NCI-H2171 treated with DMSO at 0.1 percent for 48 hours (cell line): ENCODE measurements around the gene PLEKHO2.
"Not testable (repeated sequence)": the region's sequence is repeated elsewhere in the genome, so short reads cannot be mapped to it uniquely, and the experiment has no call there.

Experiments used
- DNase-seq: peaks from one replicate; lab custom pipeline; 2025; lab: John Stamatoyannopoulos, UW

The PLEKHO2 gene, protein sequence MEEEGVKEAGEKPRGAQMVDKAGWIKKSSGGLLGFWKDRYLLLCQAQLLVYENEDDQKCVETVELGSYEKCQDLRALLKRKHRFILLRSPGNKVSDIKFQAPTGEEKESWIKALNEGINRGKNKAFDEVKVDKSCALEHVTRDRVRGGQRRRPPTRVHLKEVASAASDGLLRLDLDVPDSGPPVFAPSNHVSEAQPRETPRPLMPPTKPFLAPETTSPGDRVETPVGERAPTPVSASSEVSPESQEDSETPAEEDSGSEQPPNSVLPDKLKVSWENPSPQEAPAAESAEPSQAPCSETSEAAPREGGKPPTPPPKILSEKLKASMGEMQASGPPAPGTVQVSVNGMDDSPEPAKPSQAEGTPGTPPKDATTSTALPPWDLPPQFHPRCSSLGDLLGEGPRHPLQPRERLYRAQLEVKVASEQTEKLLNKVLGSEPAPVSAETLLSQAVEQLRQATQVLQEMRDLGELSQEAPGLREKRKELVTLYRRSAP

DNA sequence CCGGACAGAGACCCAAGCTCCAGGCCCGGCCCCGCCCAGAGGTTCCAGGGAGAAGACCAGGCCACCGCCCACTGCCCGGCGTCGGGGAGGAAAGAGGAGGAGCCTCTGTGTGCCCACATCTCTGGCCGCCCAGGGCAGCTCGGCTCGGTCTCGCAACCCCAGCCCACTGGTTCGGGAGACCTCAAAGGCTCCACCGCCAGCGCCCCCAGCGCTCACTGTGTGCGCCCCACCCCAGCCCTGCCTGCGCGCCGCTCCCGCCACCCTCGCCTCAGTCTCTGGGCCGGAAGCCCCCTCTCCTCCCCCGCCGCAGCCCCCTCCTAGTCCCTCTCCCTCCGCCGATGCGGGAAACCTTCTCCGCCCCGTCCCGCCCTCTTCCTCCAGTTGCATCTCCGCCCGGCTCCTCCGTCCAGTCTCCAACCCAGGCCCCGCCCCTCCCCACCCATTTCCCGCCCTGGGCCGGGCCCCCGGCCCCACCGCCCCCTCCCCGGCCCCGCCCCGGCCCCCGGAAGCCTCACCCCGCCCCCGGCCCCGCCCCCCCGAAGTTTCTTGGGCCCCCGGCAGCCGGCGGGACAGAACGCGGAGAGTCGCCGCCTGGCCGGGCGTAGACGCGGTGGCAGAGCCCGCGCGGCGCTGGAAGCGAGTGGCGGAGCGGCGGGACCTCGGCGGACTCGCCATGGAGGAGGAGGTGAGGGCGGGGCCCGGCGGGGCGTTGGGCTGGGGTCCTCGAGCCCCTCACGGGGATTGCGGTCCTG is at the start of gene PLEKHO2:
PLEKHO2 (plus strand) TSS at position 572 of the 752 bp plus-strand sequence; CDS start at position 674, 102 bp downstream.
- peak; percentile 88 for DNase-seq

DNA sequence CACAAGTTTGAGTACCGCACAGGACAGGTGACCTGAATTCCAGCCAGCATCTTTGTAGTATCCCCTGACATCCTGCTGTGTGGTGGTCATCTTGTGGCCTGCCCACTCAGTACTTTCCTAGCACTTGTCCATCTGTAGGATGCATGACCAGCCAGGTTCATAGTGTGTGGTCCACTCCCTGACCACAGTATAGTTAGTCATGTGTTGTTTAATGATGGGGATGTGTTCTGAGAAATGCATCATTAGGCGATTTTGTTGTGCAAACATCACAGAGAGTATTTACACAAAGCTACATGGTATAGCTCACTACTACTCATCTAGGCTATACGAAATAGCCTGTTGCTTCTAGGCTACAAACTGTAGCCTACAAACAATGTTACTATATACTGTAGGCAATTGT is 49.4 kb upstream of the PLEKHO2 start:
- no peak for DNase-seq

DNA sequence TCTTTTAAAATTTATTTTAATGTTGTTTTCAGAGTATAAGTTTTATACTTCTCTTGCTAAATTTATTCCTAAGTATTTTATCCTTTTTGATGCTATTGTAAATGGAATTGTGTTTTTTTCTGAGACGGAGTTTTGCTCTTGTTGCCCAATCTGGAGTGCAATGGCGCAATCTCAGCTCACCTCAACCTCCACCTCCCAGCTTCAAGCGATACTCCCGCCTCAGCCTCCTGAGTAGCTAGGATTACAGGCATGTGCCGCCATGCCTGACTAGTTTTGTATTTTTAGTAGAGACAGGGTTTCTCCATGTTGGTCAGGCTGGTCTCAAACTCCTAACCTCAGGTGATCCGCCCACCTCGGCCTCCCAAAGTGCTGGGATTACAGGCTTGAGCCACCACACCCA is 46.4 kb upstream of the PLEKHO2 start:
- not testable (repeated sequence) for DNase-seq

DNA sequence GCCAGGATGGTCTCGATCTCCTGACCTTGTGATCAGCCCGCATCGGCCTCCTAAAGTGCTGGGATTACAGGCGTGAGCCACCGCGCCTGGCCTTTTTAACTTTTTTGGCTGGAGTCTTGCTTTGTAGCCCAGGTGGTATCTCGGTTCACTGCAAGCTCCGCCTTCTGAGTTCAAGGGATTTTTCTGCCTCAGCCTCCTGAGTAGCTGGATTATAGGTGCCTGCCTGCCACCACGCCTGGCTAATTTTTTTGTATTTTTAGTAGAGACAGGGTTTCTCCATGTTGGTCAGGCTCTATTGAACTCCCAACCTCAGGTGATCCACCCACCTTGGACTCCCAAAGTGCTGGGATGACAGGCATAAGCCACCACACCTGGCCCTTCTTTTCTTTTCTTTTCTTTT is 45.8 kb upstream of the PLEKHO2 start:
- not testable (repeated sequence) for DNase-seq

DNA sequence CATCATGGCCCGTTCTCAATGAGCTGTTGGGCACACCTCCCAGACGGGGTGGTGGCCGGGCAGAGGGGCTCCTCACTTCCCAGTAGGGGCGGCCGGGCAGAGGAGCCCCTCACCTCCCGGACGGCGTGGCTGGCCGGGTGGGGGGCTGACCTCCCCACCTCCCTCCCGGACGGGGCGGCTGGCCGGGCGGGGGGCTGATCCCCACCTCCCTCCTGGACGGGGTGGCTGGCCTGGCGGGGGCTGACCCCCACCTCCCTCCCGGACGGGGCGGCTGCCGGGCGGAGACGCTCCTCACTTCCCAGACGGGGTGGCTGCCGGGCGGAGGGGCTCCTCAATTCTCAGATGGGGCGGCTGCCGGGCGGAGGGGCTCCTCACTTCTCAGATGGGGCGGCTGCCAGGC is 42.8 kb upstream of the PLEKHO2 start:
- not testable (repeated sequence) for DNase-seq

DNA sequence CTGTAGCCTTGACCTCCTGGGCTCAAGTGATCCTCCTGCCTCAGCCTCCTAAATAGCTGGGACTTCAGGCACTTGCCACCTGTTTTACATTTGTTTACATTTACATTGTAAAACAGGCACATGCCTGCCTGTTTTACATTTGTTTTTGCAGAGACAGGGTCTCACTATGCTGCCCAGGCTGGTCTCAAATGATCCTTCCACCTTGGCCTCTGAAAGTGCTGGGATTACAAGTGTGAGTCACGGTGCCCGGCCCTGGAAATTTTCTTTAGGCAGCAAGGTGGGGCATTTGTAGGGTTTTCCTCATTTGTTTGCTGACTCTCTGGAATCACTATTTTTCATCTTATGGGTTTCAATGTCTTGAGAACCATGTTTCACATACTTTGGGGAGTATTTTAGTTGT is 41.2 kb upstream of the PLEKHO2 start:
- DNase-seq = no peak

DNA sequence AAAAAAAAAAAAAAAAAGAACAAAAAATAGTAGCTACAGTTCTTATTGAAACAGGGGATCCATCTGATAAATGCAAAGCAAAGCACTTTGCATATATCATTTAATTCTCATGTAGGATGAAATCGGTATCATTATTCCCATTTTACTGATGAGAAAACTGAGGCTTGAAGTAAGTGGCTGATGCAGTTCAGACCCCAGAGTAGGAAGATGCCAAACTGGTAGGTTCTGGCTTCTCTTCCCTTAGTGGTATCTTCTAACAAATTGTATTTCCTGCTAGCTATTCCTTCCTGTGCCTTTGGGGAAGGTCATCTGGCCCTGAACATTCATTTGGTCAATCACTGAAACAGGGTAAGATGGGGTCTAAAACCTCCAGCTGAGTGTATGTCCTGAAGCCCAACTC is 38.2 kb upstream of the PLEKHO2 start:
- DNase-seq = no peak

DNA sequence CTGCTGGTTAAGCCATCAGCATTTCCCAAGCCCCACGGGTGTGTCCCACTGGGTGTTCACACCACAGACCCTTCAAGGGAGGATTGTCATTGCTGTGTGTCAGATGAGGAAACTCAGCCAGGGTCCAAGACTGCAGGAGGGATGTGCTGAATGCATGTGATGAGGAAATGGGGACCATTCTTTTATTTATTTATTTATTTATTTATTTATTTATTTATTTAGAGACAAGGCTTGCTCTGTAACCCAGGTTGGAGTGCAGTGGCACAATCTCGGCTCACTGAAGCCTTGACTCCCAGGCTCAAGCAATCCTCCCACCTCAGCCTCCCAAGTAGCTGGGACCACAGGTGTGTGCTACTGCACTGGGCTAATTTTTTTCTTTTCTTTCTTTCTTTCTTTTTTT is 37.1 kb upstream of the PLEKHO2 start:
- DNase-seq = no peak

DNA sequence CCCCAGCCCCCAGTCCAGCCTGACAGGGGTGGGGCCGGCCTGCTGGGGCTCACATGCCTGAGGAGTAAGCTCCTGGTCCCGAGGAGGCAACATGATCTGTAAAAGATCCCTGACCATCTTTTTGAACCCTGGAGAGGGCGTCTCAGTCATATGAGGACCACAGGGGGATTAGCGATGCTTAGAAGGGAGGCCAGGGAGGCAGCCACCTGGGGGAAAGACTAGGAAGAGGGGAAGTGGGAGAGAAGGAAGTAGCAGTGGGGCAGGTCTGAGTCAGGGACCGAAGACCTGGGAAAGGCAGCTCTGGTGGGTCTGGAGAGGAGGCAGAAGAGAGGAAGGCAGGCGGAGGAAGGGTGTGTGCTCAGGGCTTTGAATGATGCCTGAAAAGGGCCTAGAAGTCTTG is 35.2 kb upstream of the PLEKHO2 start:
- no peak for DNase-seq

DNA sequence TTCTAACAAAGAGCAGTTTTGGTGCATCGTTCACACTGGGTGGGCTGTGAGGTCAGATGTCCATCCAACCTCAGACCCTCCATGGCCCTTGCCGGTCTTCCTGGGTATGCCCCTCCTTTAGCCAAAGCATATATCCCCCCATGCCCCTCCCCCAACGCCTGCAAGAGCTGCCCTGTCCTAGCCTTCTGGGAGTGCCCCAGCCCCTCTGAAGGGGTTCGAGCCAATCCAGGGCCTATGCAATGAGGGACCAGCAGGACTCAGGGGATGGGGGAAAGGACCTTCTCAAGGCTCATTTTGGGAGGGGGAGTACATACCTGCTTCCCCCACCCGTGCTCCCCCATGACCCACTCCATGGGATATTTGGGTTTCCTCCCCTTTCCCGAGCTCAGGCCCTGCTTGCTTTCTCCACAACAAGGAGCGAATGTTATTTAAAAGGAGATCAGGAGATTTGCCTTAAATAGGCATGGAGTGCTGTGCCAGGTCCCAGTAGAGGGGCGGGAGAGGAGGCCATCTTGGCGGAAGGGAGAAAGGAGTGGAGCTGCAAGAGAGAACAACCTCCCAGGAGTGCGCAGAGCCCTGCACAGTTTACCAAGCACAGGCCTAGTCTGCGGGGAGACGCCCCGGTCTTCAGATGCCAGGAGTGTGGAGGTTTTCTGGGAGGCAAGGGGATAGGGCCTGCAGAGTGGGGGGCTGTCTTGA is 34.5 kb upstream of the PLEKHO2 start:
- no peak for DNase-seq

DNA sequence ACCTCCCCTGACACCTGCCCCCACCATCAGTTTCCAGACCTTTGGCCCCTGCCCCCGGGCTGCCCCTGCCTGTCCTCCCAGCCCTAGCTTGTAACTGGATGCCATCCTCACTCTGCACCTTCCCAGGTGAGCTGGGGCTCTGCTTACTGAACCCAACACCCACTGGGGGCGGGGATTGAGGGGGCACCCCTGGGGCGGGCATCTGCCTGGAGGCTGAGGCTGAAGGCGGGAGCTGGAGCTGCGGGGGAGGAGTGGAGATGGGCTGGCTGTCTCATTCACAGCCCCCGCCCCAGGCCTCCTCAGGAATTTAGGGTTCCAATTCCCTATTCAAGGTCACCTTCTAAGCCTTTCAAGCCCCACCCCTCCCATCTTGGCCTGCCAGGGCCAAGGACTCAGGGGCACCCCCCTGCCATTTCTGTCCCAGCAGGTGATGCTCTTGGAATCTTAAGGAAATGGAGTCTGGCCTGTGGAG is 33.9 kb upstream of the PLEKHO2 start:
- no peak for DNase-seq

DNA sequence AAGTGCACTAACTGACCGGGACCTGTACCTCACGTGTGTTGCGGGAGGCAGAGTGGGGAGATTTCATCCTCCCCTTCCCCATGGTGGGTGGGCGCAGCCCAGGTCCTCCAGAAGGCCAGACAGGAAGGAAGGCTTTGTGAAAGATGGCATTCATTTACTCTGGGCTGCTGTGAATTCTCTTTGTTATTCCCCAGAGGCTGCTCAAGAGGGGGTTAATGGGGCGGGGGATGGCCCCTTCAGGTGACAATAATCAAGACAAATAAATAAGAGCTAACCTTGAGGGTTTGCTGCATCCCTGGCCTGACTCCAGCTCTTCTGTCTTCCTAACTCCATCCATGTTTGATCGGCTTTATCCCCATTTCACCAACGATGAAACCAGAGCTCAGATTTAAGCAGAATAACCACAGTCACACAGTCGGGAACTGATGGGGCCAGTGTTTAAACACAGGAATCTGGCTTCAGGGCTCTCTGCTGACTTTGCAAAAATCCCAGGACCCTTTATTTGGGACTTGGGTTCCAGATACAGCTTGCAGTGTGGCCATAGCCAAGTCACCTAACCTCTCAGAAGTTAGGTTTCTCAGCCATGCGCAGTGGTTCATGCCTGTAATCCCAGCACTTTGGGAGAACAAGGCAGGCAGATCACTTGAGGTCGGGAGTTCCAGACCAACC is 32.8 kb upstream of the PLEKHO2 start:
- DNase-seq = no peak

DNA sequence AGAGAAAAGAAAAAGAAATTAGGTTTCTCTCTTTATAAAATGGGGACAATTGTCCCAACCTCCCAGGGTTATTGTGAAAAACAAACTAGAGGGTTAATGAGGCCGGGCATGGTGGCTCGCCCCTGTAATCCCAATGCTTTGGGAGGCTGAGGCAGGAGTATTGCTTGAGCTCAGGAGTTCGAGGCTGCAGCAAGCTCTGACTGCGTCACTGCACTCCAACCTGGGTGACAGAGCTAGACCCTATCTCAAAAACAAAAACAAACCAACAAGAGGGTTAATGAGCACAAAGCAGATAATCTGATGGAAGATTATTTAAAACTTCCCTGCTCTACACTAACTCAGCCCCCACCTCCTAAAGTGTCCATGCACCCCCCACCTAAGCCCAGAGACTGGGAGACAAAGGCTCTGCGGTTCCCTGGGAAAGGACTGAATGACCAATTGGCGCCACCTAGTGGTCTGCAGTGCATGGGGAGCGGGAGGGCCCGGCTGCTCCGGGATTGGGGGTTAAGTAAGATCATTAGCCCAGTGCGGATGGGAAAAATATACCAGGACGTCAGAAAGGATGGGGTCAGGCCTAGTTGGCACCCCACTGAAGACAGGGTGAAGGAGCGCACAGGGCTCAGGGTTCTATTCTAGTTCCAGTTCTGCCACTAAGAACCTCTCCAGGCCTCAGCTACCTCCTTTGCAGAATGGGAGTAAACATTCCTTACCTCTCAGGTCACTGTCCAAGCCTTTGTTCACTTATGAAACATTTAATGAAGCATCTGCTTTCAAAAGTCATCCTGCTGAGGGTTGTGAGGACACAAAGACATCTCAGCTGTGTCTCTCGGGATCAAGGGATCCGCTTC is 31.8 kb upstream of the PLEKHO2 start:
- peak; percentile 66 for DNase-seq

DNA sequence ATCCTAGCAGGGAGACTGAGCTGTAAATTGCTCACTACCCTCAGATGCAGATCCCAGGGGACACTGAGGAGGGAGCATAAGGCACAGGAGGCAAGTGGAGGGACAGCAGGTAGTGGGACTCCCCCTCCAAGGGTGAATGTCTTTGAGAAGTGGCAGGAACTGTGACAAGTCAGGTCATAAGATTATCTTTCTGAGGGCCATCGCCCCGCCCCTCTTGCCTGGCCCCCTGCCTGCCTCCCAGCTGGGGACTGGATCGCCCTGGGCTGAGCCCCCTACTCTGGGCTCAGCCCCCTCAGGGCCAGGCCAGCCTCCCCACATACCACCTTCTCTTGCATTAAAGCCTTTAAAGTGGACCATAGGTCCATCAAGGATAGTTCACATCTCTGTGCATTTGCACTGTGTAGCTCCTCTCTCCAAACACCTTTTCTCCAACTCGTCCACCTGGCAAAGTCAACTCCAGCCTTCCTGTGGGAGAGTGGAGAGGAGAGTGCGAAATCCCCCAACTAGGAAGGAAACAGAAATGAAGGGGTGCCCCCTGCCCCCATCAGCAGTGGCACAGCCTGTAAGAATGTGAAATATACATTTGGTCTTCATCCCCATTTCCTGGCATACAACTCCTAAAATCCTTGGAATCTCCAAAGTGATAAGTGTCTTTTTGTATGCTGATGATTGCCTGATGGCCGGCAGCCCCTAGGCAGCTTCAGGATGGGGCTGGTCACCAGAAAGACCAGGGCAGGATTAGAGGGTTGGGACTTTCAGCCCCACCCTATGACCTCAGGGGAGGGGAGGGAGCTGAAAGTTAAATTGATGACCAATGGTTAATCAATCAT is 31.0 kb upstream of the PLEKHO2 start:
- no peak for DNase-seq

DNA sequence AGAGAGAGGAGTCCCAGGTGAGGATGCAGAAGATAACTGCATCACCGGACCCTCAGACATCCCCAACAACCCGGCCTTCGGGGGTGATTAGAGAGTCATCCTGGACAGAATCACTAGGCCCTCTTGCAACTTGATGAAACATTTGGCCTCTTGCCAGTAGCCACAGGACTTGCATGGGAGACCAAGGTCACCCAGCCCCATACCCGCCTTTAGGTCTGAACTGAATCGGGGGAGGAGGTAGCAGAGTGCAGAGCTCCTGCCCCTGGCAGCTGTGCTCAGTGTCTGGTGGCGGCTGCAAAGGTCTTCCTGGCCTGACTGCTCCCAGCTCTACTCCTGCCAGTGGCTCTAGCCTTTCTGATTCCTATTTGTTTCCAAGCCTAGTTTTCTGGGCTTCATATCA is 28.6 kb upstream of the PLEKHO2 start:
- no peak for DNase-seq

DNA sequence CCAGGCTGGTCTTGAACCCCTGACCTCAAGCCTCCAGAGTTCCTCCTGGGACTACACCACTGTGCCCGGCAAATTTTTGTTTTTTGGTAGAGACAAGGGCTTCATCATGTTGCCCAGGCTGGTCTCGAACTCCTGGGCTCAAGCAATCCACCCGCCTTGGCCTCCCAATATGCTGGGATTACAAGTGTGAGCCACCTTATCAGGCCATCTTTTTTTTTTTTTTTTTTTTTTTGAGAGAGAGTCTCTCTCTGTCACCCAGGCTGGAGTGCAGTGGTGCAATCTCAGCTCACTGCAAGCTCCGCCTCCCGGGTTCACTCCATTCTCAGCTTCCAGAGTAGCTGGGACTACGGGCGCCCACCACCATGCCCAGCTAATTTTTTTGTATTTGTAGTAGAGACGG is 27.4 kb upstream of the PLEKHO2 start:
- not testable (repeated sequence) for DNase-seq

DNA sequence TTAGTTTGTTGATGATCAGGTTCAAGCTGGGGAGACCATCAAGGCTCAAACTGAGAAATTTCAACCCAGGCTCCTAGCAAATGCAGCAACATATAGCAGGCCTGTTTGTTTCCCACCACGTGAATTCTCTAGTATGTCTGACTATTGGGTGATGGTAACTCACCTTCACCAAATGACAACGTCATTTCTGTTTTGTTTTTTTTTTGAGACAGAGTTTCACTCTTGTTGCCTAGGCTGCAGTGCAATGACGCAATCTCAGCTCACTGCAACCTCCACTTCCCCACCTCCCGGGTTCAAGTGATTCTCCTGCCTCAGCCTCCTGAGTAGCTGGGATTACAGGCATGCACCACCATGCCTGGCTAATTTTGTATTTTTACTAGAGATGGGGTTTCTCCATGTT is 26.8 kb upstream of the PLEKHO2 start:
- not testable (repeated sequence) for DNase-seq

DNA sequence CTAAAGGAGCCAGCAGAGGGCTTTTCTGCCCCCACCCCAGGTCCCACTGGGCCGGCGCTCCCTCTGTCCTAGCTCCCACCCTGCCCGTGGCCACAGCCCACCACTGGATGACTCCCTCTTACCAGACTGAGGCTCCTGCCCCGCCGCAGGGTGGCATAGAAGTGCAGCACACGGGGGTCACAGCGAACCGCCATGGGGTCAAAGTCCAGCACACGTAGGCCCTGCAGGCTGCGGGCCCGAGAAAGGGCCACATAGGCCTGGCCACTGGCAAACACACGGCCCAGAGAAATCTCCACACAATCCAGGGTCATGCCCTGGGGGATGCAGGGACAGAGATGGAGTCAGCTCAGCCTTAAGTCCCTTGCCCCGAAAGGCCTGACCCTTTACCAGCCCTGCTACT is 25.3 kb upstream of the PLEKHO2 start:
- no peak for DNase-seq

DNA sequence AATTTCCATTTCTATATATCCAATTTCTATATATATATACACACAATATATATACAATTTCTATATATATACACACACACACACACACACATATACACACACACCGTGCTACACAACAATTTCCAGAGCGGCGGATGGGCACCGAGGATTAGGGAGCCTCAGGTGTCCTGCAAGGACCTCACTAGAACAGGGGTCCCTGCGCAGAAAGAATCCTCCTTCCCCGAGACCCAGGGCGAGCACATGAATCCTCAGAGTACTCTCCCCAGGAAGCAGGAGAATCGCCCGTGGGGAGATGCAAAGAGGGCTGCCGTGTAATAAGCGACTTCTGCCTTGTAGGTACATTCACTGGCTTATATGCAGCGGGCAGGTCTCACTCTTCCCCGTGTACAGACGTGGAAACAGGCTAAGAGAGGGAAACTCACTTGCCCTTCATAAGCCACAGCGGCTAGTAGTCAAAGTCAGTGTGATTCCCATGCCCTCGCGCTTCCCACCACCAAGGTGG is 16.7 kb upstream of the PLEKHO2 start:
- DNase-seq = no peak
